Gastroesophageal sphincter (tissue), 3 donors: ENCODE measurements around the gene CTCF.

Experiments
- CTCF ChIP-seq, 4 experiments: fragments of 200-600 bp in 2 of 4; fragments of 450-650 bp in 2 of 4; sonication (generic) in 1 of 4; IDR thresholded peaks; one replicate each; pipeline ENCODE4 v1.5.1; 2017 to 2019; ENCODE audit warnings: antibody characterized with exemption in 4 of 4, mild to moderate bottlenecking in 2 of 4, moderate library complexity in 2 of 4
- POLR2A ChIP-seq, 2 donors: fragments of 450-650 bp; IDR thresholded peaks; one replicate each; pipeline ENCODE4 v1.6.1; 2017; ENCODE audit warnings: antibody characterized with exemption in 2 of 2, mild to moderate bottlenecking in 2 of 2, moderate library complexity in 1 of 2
- POLR2AphosphoS5 ChIP-seq: sonication (generic); formaldehyde crosslinking; IDR thresholded peaks from one replicate; pipeline ENCODE4 v1.6.1; 2017; ENCODE audit warnings: antibody characterized with exemption

- TF ChIP-seq POLR2A (IDR thresholded peaks at IDR 0.05) = no peak
- no peak for TF ChIP-seq CTCF (IDR thresholded peaks at IDR 0.05)
- TF ChIP-seq POLR2AphosphoS5 = no peak
Observed at GRCh38 chr16:67650023-67650422, 87.7 kb downstream of the CTCF start.
